ENCODE results near the gene GREB1L. TPM values are rescaled to one million over a fixed set of nuclear protein-coding genes. Genes with fewer than 3 reads are reported as not detected.

The GREB1L gene
- total and polyA plus RNA-seq, 10 of the 15 experiments (the other 5 are each of a cell fraction or from before 2014, with no cell fraction given) = under 0.01 to 0.11 (median 0.03) TPM; not detected in 1

DNA sequence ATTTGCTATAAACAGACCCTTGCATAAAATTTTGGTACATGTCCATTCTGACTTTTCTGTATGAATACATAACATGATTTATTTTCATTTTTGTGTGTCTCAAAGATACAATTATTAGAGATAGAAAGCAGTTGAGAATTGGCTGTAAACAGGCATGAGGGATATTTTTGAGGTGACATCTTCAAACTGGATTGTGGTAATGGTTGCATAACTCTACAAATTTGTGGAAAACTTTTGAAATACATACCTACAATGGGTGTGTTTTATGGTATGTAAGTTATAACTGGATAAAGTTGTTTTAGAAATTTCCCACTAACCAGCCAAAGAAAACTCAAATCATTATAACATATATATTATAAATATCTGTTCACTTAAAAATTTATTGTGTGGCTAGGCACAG is 39.6 kb downstream of the GREB1L start:
- Histone ChIP-seq H3K27ac (ENCODE audit: control insufficient read depth, insufficient read depth) (no peak overlapping the region), H3K9me3 (replicated peaks; ENCODE audit: control insufficient read depth, insufficient read depth, low read length) (no peaks in the 10 kb centered on the region), H3K4me2 (ENCODE audit: control insufficient read depth, insufficient read depth) (no peak overlapping the region), H3K4me3 (no peak overlapping the region), H4K20me1 (ENCODE audit: control insufficient read depth, insufficient read depth) (no peaks in the 10 kb centered on the region), H3K9ac (ENCODE audit: control insufficient read depth, insufficient read depth, low read length) (no peak overlapping the region), H3K4me1 (ENCODE audit: control insufficient read depth, insufficient read depth, low read length) (no peaks in the 10 kb centered on the region), H3K36me3 (ENCODE audit: control insufficient read depth in 2 of 2, insufficient read depth in 2 of 2, low read length in 1 of 2) (no peaks in the 10 kb centered on the region), H3K79me2 (ENCODE audit: control insufficient read depth, insufficient read depth, low read length) (no peaks in the 10 kb centered on the region), H3K27me3 (replicated peaks in 1 of 2; ENCODE audit: control insufficient read depth in 2 of 2, insufficient read depth in 2 of 2, low read length in 1 of 2) (no peaks in the 10 kb centered on the region; a peak in 1 of 4 replicates), H2AFZ (ENCODE audit: control insufficient read depth, low read depth, low read length) (no peak overlapping the region)
- DNase-seq (ENCODE audit: low read depth, low spot score) (no peak), FAIRE-seq (no peak), ATAC-seq (no peak)
- ChIA-PET CTCF (no interaction called here), RAD21 (ENCODE audit: unreplicated experiment) (no interaction called here), SMC1A (ENCODE audit: uncharacterized antibody, unreplicated experiment) (no interaction called here), POLR2A (no interaction called here)
- intact Hi-C loops (cut with micrococcal nuclease; ENCODE audit: unreplicated experiment) = no loop called here
- no TSS peak for BruUV-seq (replicated peaks)
- in situ Hi-C loops (cut with MboI) = no loop called here
- TF ChIP-seq KLF5 (IDR thresholded peaks at IDR 0.05; ENCODE audit: partially characterized antibody) (no peak), CREM (IDR thresholded peaks at IDR 0.05; ENCODE audit: low read depth) (no peak), NFXL1 (IDR thresholded peaks at IDR 0.05; ENCODE audit: borderline replicate concordance) (no peak), WRNIP1 (IDR thresholded peaks at IDR 0.05; ENCODE audit: borderline replicate concordance, low read depth, low read length) (no peak), KAT2A (conservative IDR thresholded peaks at IDR 0.05; ENCODE audit: control insufficient read depth, low read depth, low read length) (no peak), CHD1 (IDR thresholded peaks at IDR 0.05; ENCODE audit: low read depth, low read length) (no peak), RAD21 (IDR thresholded peaks at IDR 0.05; ENCODE audit: insufficient read depth, low read depth, low read length) (no peak), CHD4 (IDR thresholded peaks at IDR 0.05) (no peak), NBN (IDR thresholded peaks at IDR 0.05) (no peak), GABPA (IDR thresholded peaks at IDR 0.05; ENCODE audit: low read depth) (no peak), TCF7 (IDR thresholded peaks at IDR 0.05; ENCODE audit: borderline replicate concordance) (no peak), ETV6 (conservative IDR thresholded peaks at IDR 0.05 in 1 of 2, IDR thresholded peaks at IDR 0.05 in 1 of 2; ENCODE audit: borderline replicate concordance in 1 of 2, low read depth in 1 of 2) (no peak)
- TF ChIP-seq, protein P1, sequence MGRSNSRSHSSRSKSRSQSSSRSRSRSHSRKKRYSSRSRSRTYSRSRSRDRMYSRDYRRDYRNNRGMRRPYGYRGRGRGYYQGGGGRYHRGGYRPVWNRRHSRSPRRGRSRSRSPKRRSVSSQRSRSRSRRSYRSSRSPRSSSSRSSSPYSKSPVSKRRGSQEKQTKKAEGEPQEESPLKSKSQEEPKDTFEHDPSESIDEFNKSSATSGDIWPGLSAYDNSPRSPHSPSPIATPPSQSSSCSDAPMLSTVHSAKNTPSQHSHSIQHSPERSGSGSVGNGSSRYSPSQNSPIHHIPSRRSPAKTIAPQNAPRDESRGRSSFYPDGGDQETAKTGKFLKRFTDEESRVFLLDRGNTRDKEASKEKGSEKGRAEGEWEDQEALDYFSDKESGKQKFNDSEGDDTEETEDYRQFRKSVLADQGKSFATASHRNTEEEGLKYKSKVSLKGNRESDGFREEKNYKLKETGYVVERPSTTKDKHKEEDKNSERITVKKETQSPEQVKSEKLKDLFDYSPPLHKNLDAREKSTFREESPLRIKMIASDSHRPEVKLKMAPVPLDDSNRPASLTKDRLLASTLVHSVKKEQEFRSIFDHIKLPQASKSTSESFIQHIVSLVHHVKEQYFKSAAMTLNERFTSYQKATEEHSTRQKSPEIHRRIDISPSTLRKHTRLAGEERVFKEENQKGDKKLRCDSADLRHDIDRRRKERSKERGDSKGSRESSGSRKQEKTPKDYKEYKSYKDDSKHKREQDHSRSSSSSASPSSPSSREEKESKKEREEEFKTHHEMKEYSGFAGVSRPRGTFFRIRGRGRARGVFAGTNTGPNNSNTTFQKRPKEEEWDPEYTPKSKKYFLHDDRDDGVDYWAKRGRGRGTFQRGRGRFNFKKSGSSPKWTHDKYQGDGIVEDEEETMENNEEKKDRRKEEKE (IDR thresholded peaks at IDR 0.05) = no peak
- TF ChIP-seq, protein P2, sequence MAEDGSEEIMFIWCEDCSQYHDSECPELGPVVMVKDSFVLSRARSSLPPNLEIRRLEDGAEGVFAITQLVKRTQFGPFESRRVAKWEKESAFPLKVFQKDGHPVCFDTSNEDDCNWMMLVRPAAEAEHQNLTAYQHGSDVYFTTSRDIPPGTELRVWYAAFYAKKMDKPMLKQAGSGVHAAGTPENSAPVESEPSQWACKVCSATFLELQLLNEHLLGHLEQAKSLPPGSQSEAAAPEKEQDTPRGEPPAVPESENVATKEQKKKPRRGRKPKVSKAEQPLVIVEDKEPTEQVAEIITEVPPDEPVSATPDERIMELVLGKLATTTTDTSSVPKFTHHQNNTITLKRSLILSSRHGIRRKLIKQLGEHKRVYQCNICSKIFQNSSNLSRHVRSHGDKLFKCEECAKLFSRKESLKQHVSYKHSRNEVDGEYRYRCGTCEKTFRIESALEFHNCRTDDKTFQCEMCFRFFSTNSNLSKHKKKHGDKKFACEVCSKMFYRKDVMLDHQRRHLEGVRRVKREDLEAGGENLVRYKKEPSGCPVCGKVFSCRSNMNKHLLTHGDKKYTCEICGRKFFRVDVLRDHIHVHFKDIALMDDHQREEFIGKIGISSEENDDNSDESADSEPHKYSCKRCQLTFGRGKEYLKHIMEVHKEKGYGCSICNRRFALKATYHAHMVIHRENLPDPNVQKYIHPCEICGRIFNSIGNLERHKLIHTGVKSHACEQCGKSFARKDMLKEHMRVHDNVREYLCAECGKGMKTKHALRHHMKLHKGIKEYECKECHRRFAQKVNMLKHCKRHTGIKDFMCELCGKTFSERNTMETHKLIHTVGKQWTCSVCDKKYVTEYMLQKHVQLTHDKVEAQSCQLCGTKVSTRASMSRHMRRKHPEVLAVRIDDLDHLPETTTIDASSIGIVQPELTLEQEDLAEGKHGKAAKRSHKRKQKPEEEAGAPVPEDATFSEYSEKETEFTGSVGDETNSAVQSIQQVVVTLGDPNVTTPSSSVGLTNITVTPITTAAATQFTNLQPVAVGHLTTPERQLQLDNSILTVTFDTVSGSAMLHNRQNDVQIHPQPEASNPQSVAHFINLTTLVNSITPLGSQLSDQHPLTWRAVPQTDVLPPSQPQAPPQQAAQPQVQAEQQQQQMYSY (CRISPR knock-in tag; IDR thresholded peaks at IDR 0.05) = no peak
- TF ChIP-seq, protein P3, sequence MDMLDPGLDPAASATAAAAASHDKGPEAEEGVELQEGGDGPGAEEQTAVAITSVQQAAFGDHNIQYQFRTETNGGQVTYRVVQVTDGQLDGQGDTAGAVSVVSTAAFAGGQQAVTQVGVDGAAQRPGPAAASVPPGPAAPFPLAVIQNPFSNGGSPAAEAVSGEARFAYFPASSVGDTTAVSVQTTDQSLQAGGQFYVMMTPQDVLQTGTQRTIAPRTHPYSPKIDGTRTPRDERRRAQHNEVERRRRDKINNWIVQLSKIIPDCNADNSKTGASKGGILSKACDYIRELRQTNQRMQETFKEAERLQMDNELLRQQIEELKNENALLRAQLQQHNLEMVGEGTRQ (IDR thresholded peaks at IDR 0.05; ENCODE audit: borderline replicate concordance, low read depth, low read length) = no peak
- TF ChIP-seq, protein P4, sequence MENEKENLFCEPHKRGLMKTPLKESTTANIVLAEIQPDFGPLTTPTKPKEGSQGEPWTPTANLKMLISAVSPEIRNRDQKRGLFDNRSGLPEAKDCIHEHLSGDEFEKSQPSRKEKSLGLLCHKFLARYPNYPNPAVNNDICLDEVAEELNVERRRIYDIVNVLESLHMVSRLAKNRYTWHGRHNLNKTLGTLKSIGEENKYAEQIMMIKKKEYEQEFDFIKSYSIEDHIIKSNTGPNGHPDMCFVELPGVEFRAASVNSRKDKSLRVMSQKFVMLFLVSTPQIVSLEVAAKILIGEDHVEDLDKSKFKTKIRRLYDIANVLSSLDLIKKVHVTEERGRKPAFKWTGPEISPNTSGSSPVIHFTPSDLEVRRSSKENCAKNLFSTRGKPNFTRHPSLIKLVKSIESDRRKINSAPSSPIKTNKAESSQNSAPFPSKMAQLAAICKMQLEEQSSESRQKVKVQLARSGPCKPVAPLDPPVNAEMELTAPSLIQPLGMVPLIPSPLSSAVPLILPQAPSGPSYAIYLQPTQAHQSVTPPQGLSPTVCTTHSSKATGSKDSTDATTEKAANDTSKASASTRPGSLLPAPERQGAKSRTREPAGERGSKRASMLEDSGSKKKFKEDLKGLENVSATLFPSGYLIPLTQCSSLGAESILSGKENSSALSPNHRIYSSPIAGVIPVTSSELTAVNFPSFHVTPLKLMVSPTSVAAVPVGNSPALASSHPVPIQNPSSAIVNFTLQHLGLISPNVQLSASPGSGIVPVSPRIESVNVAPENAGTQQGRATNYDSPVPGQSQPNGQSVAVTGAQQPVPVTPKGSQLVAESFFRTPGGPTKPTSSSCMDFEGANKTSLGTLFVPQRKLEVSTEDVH (IDR thresholded peaks at IDR 0.05; ENCODE audit: low read depth, partially characterized antibody) = no peak

All from GM12878 (cell line).